Psoas muscle (tissue), 8 donors: ENCODE data around the gene ADAMTSL5. TPM values are rescaled to one million over a fixed set of nuclear protein-coding genes. Genes with fewer than 3 reads are reported as not detected.

Experiments used
- ATAC-seq, 4 donors: fragments of 200-7000 bp; cut with Tn5 transposase; one replicate each; pipeline ENCODE4 v1.9.1; 2020; ENCODE audit warnings: moderate library complexity in 3 of 4, mild to moderate bottlenecking in 2 of 4
- DNase-seq, 2 donors: peaks; one replicate each; pipeline ENCODE4 v3.0.0-alpha.2; 2020
- H3K27ac ChIP-seq: fragments of 200-600 bp; one replicate; pipeline ENCODE4 v1.8.0; 2022
- H3K27me3 ChIP-seq, 3 donors: fragments of 200-600 bp in 1 of 3; one replicate each; pipeline versions ENCODE4 v1.6.1 to v1.8.0; 2013 to 2022; ENCODE audit warnings: low read length in 2 of 3, mild to moderate bottlenecking in 2 of 3, moderate library complexity in 1 of 3; ENCODE audit not compliant: insufficient read depth in 3 of 3
- H3K36me3 ChIP-seq, 2 donors: fragments of 200-600 bp in 1 of 2; one replicate each; pipeline versions ENCODE4 v1.6.1 to v1.8.0; 2013 to 2022; ENCODE audit warnings: low read depth in 1 of 2, mild to moderate bottlenecking in 1 of 2, moderate library complexity in 1 of 2; ENCODE audit not compliant: insufficient read depth in 1 of 2
- H3K4me1 ChIP-seq: fragments of 200-600 bp; one replicate; pipeline ENCODE4 v1.8.0; 2022
- H3K4me3 ChIP-seq: fragments of 200-600 bp; one replicate; pipeline ENCODE4 v1.8.0; 2022; ENCODE audit warnings: mild to moderate bottlenecking
- H3K9me3 ChIP-seq: fragments of 200-600 bp; one replicate; pipeline ENCODE4 v1.8.0; 2022
- WGBS, 3 donors: extraction: QIAGEN DNeasy Blood & Tissue Kit; methylation state at CpG; one replicate each; pipeline versions ENCODE4 v1.1.6 to v1.1.7; 2013; 5-methylcytosine and 5-hydroxymethylcytosine counted together
- intact Hi-C, 2 donors: fragments of 100-400 bp; cut with DNase I; formaldehyde crosslinking; loops; one replicate each; pipeline versions ENCODE4 v1.11.0 to v1.14.2; 2022
- polyA plus RNA-seq, 3 donors: library from polyadenylated mRNA; stranded (reverse); fragments of 200-250 nt; gene quantifications; one replicate each; pipeline ENCODE4 v1.2.3, GENCODE V29; 2013
- total RNA-seq, 4 donors: library from RNA; stranded (reverse); fragmentation: NEBNext Ultra II Directional in 2 of 4; extraction: Animal tissue kit (Norgen Biotek cat#: 25700) in 2 of 4; gene quantifications; one replicate each; pipeline versions ENCODE4 v1.2.1 to v1.2.4, GENCODE V29; 2021 to 2023
- TF ChIP-seq, protein P1 (sequence below): fragments of 200-600 bp; IDR thresholded peaks from one replicate; pipeline ENCODE4 v1.8.0; 2022; ENCODE audit warnings: antibody characterized with exemption
- donor health status: healthy with polysubstance abuse.
- donor health status: DM: no; HTN: no; CAD: no; lungs with moderate emphysema.
- donor health status: Bipolar disorder and iron deficiency.
- donor health status: healthy.
- donor health status: DM: yes; HTN: yes; CAD: no.
- donor health status: DM: no; HTN: no; CAD: no.
- donor health status: DM: no; HTN: no; CAD: no.
- donor health status: DM: yes; HTN: yes; CAD: no.

The ADAMTSL5 gene
- total and polyA plus RNA-seq, 7 donors = 3.9 to 20.1 (median 12.6) TPM

DNA sequence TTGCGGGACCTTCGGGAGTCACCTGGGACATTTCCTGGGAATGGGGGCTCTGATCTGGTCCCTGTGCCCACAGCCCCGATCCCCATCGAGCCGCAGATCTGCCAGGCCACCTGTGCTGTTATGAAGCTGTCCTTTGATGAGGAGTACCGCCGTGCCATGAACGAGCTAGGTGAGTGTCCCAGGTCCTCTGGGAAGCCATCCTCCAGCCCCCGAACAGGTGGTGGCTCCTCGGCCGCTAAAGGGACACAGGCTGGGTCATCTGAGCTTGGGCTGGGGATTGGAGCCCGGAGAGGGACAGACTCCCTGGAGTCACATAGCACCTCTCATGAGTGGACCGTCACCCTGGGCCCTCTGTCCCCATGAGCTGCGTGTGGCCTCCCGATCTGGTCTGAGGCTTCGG lies 54.9 kb downstream of the ADAMTSL5 start:
- no peak overlapping the region for H3K4me3 ChIP-seq
- peaks cover 0 to 56% (median 33%) of the 10 kb centered on the region in 3 donors for H3K27me3 ChIP-seq
- no peaks in the 10 kb centered on the region for H3K9me3 ChIP-seq
- no peaks in the 10 kb centered on the region for H3K4me1 ChIP-seq
- no peak for ATAC-seq
- no peak overlapping the region for H3K27ac ChIP-seq
- peak in 1 of 2 donors; percentile 48 for DNase-seq
- WGBS, 3 donors = 67 to 78% (median 72%) methylated on average over 16 of the region's 16 CpGs
- intact Hi-C loops = no loop called here
- TF ChIP-seq, protein P1, sequence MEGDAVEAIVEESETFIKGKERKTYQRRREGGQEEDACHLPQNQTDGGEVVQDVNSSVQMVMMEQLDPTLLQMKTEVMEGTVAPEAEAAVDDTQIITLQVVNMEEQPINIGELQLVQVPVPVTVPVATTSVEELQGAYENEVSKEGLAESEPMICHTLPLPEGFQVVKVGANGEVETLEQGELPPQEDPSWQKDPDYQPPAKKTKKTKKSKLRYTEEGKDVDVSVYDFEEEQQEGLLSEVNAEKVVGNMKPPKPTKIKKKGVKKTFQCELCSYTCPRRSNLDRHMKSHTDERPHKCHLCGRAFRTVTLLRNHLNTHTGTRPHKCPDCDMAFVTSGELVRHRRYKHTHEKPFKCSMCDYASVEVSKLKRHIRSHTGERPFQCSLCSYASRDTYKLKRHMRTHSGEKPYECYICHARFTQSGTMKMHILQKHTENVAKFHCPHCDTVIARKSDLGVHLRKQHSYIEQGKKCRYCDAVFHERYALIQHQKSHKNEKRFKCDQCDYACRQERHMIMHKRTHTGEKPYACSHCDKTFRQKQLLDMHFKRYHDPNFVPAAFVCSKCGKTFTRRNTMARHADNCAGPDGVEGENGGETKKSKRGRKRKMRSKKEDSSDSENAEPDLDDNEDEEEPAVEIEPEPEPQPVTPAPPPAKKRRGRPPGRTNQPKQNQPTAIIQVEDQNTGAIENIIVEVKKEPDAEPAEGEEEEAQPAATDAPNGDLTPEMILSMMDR = no peak
- H3K36me3 ChIP-seq = no peaks in the 10 kb centered on the region

DNA sequence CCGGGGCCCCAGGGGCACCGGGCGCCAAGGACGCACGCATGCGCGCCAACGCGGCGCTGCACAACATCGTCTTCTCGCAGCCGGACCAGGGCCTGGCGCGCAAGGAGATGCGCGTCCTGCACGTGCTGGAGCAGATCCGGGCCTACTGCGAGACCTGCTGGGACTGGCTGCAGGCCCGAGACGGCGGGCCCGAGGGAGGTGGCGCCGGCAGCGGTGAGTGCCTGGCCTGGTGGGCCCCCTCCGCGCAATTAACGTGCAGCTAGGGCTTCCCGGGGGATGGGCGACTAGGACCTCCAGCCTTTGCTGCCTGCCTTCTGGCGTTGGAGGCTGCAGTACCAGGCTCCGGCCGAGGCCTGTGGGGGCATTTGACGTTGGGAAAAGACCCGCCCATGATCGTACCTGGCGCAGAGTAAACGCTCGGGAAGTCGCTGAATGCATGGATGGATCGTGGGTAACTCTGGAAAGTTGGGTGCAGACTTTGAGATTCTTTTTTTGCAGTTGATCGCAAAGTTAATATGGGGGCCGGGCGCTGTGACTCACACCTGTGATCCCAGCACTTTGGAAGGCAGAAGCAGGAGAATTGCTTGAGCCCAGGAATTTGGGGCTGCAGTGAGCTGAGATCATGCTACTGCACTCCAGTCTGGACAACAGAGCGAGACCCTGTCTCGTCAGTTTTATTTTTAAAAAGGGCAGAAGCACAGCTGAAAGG lies 55.6 kb downstream of the ADAMTSL5 start:
- ATAC-seq (peak in 1 of 4 donors; percentile 11), DNase-seq (peak in 1 of 2 donors; percentile 44)
- TF ChIP-seq, protein P1 = no peak
- no peaks in the 10 kb centered on the region for H3K9me3 ChIP-seq
- intact Hi-C loops = no loop called here
- peaks cover 0 to 63% (median 39%) of the 10 kb centered on the region in 3 donors for H3K27me3 ChIP-seq
- H3K4me3 ChIP-seq = no peak overlapping the region
- H3K27ac ChIP-seq = no peak overlapping the region
- no peaks in the 10 kb centered on the region for H3K4me1 ChIP-seq
- no peaks in the 10 kb centered on the region for H3K36me3 ChIP-seq
- 10 to 18% (median 15%) methylated on average over 45 to 48 of the region's 48 CpGs for WGBS, 3 donors

GRCh38 chr19:1456121-1456900 lies 56.5 kb downstream of the ADAMTSL5 start:
- no peaks in the 10 kb centered on the region for H3K36me3 ChIP-seq
- peak in 2 of 4 donors; percentile 7 to 10 for ATAC-seq
- no peaks in the 10 kb centered on the region for H3K9me3 ChIP-seq
- H3K4me3 ChIP-seq = no peak overlapping the region
- TF ChIP-seq, protein P1 = no peak
- intact Hi-C loops = no loop called here
- peaks cover 0 to 70% (median 47%) of the 10 kb centered on the region in 3 donors for H3K27me3 ChIP-seq
- 15 to 35% (median 19%) methylated on average over 29 to 43 of the region's 43 CpGs for WGBS, 3 donors
- peak in 1 of 2 donors; percentile 48 for DNase-seq
- no peaks in the 10 kb centered on the region for H3K4me1 ChIP-seq
- no peak overlapping the region for H3K27ac ChIP-seq

GRCh38 chr19:1455336-1456120 lies 57.3 kb downstream of the ADAMTSL5 start:
- no peak overlapping the region for H3K27ac ChIP-seq
- DNase-seq (peak in 1 of 2 donors; percentile 74), ATAC-seq (peak; percentile 47 to 74 (median 66))
- H3K9me3 ChIP-seq = no peaks in the 10 kb centered on the region
- intact Hi-C loops = no loop called here
- no peaks in the 10 kb centered on the region for H3K4me1 ChIP-seq
- 2 to 6% (median 5%) methylated on average over 34 to 42 of the region's 42 CpGs for WGBS, 3 donors
- H3K27me3 ChIP-seq = peaks cover 0 to 78% (median 53%) of the 10 kb centered on the region in 3 donors
- H3K36me3 ChIP-seq = no peaks in the 10 kb centered on the region
- H3K4me3 ChIP-seq = no peak overlapping the region
- TF ChIP-seq, protein P1 = no peak

Other genes starting within 250 kb of the ADAMTSL5 start
- gene CIRBP, start 243.7 kb downstream of the ADAMTSL5 start, total RNA-seq = 100 to 1,000 TPM; 137 to 591 (median 245) TPM
- gene CIRBP, start 243.7 kb downstream of the ADAMTSL5 start, polyA plus RNA-seq = 100 to 1,000 TPM; 249 to 321 (median 317) TPM
- gene FAM174C, start 237.5 kb downstream of the ADAMTSL5 start, total RNA-seq = 10 to 100 TPM in 3 of 4 donors, 1 to 10 TPM in 1; 9.0 to 18.1 (median 14.0) TPM
- gene FAM174C, start 237.5 kb downstream of the ADAMTSL5 start, polyA plus RNA-seq = 10 to 100 TPM; 21.8 to 88.8 (median 47.6) TPM
- not detected for gene EFNA2, start 227.1 kb downstream of the ADAMTSL5 start, total RNA-seq
- not detected for gene EFNA2, start 227.1 kb downstream of the ADAMTSL5 start, polyA plus RNA-seq
- 100 to 1,000 TPM; 230 to 338 (median 308) TPM for gene NDUFS7, start 129.1 kb downstream of the ADAMTSL5 start, total RNA-seq
- gene NDUFS7, start 129.1 kb downstream of the ADAMTSL5 start, polyA plus RNA-seq = 100 to 1,000 TPM; 177 to 423 (median 294) TPM
- 100 to 1,000 TPM; 227 to 339 (median 232) TPM for gene GAMT, start 111.5 kb downstream of the ADAMTSL5 start, total RNA-seq
- 100 to 1,000 TPM; 162 to 464 (median 351) TPM for gene GAMT, start 111.5 kb downstream of the ADAMTSL5 start, polyA plus RNA-seq
- 100 to 1,000 TPM in 1 of 4 donors, 10 to 100 TPM in 3; 59.9 to 122 (median 86.9) TPM for gene DAZAP1, start 105.4 kb downstream of the ADAMTSL5 start, total RNA-seq
- gene DAZAP1, start 105.4 kb downstream of the ADAMTSL5 start, polyA plus RNA-seq = 100 to 1,000 TPM in 1 of 3 donors, 10 to 100 TPM in 2; 68.9 to 103 (median 94.1) TPM
- gene RPS15, start 74.6 kb downstream of the ADAMTSL5 start, total RNA-seq = 100 to 1,000 TPM; 697 to 992 (median 943) TPM
- gene RPS15, start 74.6 kb downstream of the ADAMTSL5 start, polyA plus RNA-seq = 1,000 to 10,000 TPM; 2,739 to 4,077 (median 3,158) TPM
- gene APC2, start 62.9 kb downstream of the ADAMTSL5 start, total RNA-seq = under 1 TPM; 0.04 to 0.06 (median 0.05) TPM
- gene APC2, start 62.9 kb downstream of the ADAMTSL5 start, polyA plus RNA-seq = under 1 TPM in 2 of 3 donors, not detected in 1; 0.01 to 0.03 TPM
- gene C19orf25, start 33.8 kb downstream of the ADAMTSL5 start, total RNA-seq = 10 to 100 TPM in 3 of 4 donors, 1 to 10 TPM in 1; 8.1 to 20.1 (median 14.7) TPM
- 10 to 100 TPM; 19.9 to 45.0 (median 30.4) TPM for gene C19orf25, start 33.8 kb downstream of the ADAMTSL5 start, polyA plus RNA-seq
- 1 to 10 TPM in 1 of 4 donors, under 1 TPM in 3; 0.57 to 1.5 (median 0.93) TPM for gene PCSK4, start 22.7 kb downstream of the ADAMTSL5 start, total RNA-seq
- gene PCSK4, start 22.7 kb downstream of the ADAMTSL5 start, polyA plus RNA-seq = 1 to 10 TPM in 1 of 3 donors, under 1 TPM in 2; 0.74 to 1.3 (median 0.84) TPM
- 1 to 10 TPM in 3 of 4 donors, under 1 TPM in 1; 0.23 to 2.0 (median 1.4) TPM for gene REEP6, start 21.8 kb downstream of the ADAMTSL5 start, total RNA-seq
- gene REEP6, start 21.8 kb downstream of the ADAMTSL5 start, polyA plus RNA-seq = 1 to 10 TPM in 1 of 3 donors, under 1 TPM in 2; 0.55 to 1.5 (median 0.78) TPM
- not detected for gene PLK5, start 11.1 kb upstream of the ADAMTSL5 start, total RNA-seq
- under 1 TPM in 2 of 3 donors, not detected in 1; 0.03 to 0.35 TPM for gene PLK5, start 11.1 kb upstream of the ADAMTSL5 start, polyA plus RNA-seq
- 1 to 10 TPM; 2.4 to 3.7 (median 3.0) TPM for gene MEX3D, start 55.3 kb upstream of the ADAMTSL5 start, total RNA-seq
- 1 to 10 TPM in 1 of 3 donors, under 1 TPM in 2; 0.70 to 2.5 (median 0.87) TPM for gene MEX3D, start 55.3 kb upstream of the ADAMTSL5 start, polyA plus RNA-seq
- 10 to 100 TPM; 44.1 to 83.6 (median 62.8) TPM for gene MBD3, start 79.8 kb upstream of the ADAMTSL5 start, total RNA-seq
- gene MBD3, start 79.8 kb upstream of the ADAMTSL5 start, polyA plus RNA-seq = 100 to 1,000 TPM in 2 of 3 donors, 10 to 100 TPM in 1; 83.6 to 137 (median 119) TPM
- gene UQCR11, start 92.4 kb upstream of the ADAMTSL5 start, total RNA-seq = 100 to 1,000 TPM; 408 to 534 (median 501) TPM
- 100 to 1,000 TPM; 320 to 337 (median 334) TPM for gene UQCR11, start 92.4 kb upstream of the ADAMTSL5 start, polyA plus RNA-seq
- gene TCF3, start 139.6 kb upstream of the ADAMTSL5 start, total RNA-seq = 10 to 100 TPM; 20.1 to 26.7 (median 23.0) TPM
- gene TCF3, start 139.6 kb upstream of the ADAMTSL5 start, polyA plus RNA-seq = 10 to 100 TPM; 24.6 to 33.8 (median 31.2) TPM
- gene ONECUT3, start 240.5 kb upstream of the ADAMTSL5 start, total RNA-seq = not detected
- gene ONECUT3, start 240.5 kb upstream of the ADAMTSL5 start, polyA plus RNA-seq = not detected